Measurements from ENCODE around the gene CNTNAP2.

The CNTNAP2 gene

DNA sequence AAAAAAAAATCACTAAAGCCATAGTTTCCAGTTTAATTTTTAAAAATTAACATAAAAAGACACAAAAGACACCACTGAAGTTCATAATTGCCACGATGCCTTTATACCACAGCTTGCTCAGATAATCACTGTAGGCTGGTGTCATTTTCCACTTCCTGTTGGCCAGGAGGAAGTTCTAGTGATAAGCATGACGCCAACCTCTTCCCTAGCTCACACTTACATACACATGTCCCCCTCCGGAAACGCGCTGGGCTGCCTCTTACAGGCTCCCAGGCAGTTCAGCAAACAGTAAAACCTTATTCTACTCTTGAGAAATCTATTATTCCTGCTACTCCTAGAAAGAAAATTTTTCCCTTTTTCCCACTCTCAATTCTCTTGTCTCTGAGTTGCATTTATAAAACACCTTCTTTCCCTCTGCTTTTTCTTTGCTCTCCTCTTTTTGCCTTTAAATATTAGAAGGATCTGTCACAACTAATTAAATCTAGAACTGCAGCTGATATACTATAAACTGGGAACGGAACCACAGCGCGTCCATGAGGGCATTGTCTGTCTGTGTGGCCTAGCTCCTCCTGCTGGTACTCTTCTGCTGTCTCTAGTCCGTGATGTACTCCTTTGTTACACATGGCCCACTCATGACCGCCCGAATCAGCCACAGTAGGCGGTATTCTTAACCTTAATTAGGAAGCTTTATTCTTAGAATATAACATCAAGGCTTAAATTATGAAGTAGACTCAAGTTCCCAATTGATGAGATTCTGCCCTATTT, 664.9 kb downstream of the CNTNAP2 start:
- in situ Hi-C loops (cut with HindIII; ENCODE audit: low sequenced_read_pairs), result no loop called here
- no peak overlapping the region for H3K4me3 ChIP-seq (ENCODE audit: low read depth, low read length)
- TF ChIP-seq, protein P1, sequence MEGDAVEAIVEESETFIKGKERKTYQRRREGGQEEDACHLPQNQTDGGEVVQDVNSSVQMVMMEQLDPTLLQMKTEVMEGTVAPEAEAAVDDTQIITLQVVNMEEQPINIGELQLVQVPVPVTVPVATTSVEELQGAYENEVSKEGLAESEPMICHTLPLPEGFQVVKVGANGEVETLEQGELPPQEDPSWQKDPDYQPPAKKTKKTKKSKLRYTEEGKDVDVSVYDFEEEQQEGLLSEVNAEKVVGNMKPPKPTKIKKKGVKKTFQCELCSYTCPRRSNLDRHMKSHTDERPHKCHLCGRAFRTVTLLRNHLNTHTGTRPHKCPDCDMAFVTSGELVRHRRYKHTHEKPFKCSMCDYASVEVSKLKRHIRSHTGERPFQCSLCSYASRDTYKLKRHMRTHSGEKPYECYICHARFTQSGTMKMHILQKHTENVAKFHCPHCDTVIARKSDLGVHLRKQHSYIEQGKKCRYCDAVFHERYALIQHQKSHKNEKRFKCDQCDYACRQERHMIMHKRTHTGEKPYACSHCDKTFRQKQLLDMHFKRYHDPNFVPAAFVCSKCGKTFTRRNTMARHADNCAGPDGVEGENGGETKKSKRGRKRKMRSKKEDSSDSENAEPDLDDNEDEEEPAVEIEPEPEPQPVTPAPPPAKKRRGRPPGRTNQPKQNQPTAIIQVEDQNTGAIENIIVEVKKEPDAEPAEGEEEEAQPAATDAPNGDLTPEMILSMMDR (IDR thresholded peaks at IDR 0.05; ENCODE audit: low read depth, low read length), result no peak
- DNase-seq (ENCODE audit: low read depth, low spot score), result no peak

- no peak for DNase-seq (ENCODE audit: low read depth, low spot score)
- H3K4me3 ChIP-seq (ENCODE audit: low read depth, low read length), result no peak overlapping the region
- TF ChIP-seq, protein P1 (IDR thresholded peaks at IDR 0.05; ENCODE audit: low read depth, low read length), result no peak
- in situ Hi-C loops (cut with HindIII; ENCODE audit: low sequenced_read_pairs), result no loop called here
These were observed 670.7 kb downstream of the CNTNAP2 start for GRCh38 chr7:146787266-146787665.

DNA sequence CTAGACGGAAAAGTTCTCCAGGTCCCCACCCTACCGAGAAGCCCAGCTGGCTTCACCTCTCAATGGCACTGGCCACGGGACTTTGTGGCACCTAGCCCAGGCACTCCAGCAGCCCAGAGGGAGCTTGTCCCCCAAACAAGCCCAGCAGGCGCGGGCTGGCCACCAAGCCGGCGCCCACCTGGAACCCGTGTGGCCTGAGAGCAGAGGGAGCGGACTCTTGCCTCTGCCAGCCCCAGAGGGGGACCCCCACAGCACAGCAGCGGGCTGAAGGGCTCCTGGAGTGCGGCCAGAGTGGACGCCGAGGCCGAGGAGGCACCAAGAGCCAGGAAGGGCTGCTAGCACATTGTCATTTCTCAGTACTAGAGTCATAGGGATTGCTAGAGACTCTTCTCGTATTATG, 671.4 kb downstream of the CNTNAP2 start:
- in situ Hi-C loops (cut with HindIII; ENCODE audit: low sequenced_read_pairs), result no loop called here
- TF ChIP-seq, protein P1 (IDR thresholded peaks at IDR 0.05; ENCODE audit: low read depth, low read length), result no peak
- no peak overlapping the region for H3K4me3 ChIP-seq (ENCODE audit: low read depth, low read length)
- no peak for DNase-seq (ENCODE audit: low read depth, low spot score)

DNA sequence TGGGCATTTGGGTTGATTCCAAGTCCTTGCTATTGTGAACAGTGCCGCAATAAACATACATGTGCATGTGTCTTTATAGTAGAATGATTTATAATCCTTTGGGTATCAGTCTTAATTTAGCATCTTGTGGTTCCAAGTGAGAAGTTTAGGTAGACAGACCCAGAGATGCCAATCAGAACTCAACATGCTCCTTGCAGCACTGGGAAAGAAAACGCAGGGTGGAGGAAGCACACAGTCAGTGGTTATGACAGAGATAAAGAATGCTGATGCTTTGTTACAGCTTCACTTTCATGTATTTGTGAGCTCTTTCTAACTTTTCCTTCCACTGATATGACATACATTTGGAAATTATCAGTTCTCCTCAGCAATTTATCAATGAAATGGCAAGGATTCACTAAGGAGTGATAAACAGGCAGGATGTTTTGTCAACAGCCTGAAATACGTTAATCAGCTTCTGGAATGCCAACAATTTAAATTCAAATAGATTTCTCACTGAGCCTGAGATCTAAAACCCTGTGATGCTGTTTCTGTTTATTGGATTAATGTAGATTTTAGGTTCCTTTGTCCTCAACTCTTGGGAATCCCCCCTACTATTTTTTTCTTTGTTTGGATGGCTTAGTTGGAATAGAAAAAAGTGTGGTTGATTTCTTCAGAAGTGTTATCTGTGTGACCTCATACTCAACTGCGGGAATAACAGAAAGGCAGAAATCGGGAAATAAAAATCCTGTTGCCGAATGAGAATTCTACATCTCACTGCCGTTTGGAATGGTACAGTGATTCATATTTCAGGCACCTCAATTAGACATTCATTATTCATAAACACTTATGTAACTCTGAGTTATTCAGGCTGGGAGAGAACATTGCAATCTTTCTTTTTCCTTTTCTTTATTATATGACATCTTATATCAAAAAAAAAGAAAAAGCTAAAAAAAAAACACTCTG, 675.0 kb downstream of the CNTNAP2 start:
- TF ChIP-seq, protein P1 (IDR thresholded peaks at IDR 0.05; ENCODE audit: low read depth, low read length), result no peak
- DNase-seq (ENCODE audit: low read depth, low spot score), result no peak
- H3K4me3 ChIP-seq (ENCODE audit: low read depth, low read length), result no peak overlapping the region
- in situ Hi-C loops (cut with HindIII; ENCODE audit: low sequenced_read_pairs), result no loop called here

DNA sequence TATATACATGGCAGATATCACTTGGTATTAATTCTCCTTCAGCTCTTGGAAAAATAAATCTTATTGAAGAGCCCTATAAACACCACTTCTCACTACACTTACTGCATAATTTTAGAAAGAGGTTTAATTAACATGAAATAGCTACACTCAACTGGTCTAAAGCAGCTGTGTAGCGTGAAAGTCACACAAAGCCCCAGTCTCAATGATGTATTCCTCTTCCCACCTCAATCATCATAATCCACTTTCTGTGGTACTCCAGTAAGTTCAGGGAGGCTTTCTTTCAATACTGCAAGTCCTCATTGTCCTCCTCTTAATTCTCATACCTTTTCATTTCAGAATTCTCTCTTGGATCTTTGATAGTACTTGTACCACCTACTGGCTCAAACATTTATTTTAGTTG, 688.0 kb downstream of the CNTNAP2 start:
- TF ChIP-seq, protein P1 (IDR thresholded peaks at IDR 0.05; ENCODE audit: low read depth, low read length), result no peak
- DNase-seq (ENCODE audit: low read depth, low spot score), result no peak
- H3K4me3 ChIP-seq (ENCODE audit: low read depth, low read length), result no peak overlapping the region
- in situ Hi-C loops (cut with HindIII; ENCODE audit: low sequenced_read_pairs), result no loop called here

- in situ Hi-C loops (cut with HindIII; ENCODE audit: low sequenced_read_pairs), result no loop called here
- DNase-seq (ENCODE audit: low read depth, low spot score), result no peak
- TF ChIP-seq, protein P1 (IDR thresholded peaks at IDR 0.05; ENCODE audit: low read depth, low read length), result no peak
- H3K4me3 ChIP-seq (ENCODE audit: low read depth, low read length), result no peak overlapping the region
These were observed 688.5 kb downstream of the CNTNAP2 start for GRCh38 chr7:146805082-146805481.

Measured in astrocyte of the spinal cord (primary cell).